Pancreas (tissue), 10 donors: Measurements from ENCODE around the gene FAM149B1. TPM values are rescaled to one million over a fixed set of nuclear protein-coding genes. Genes with fewer than 3 reads are reported as not detected.

ENCODE experiments used
- ATAC-seq, 4 donors: fragments of 200-7000 bp; cut with Tn5 transposase; one replicate each; pipeline versions ENCODE4 v1.8.0 to v1.9.1; 2020; ENCODE audit warnings: mild to moderate bottlenecking in 4 of 4, moderate library complexity in 4 of 4
- DNase-seq, 6 donors: peaks; one replicate each; pipeline ENCODE4 v3.0.0-alpha.2; 2020
- FAIRE-seq: peaks from 2 replicates; lab custom pipeline; 2012; peaks lifted over from hg19 to GRCh38; lab: Jason Lieb, UNC
- H3K27ac ChIP-seq, 4 donors: fragments of 200-600 bp; sonication (generic); 1 replicate in 3 of 4; 2 replicates in 1 of 4; pipeline versions ENCODE4 v1.5.0 to v1.8.0; 2020
- H3K27me3 ChIP-seq, 4 donors: fragments of 200-600 bp; one replicate each; pipeline ENCODE4 v1.8.0; 2021
- H3K36me3 ChIP-seq, 3 donors: fragments of 200-600 bp; sonication (generic) in 1 of 3; one replicate each; pipeline versions ENCODE4 v1.5.0 to v1.8.0; 2020 to 2021
- H3K4me1 ChIP-seq, 3 donors: fragments of 200-600 bp; one replicate each; pipeline ENCODE4 v1.8.0; 2021
- H3K4me3 ChIP-seq, 4 donors: fragments of 200-600 bp; sonication (generic) in 2 of 4; one replicate each; pipeline versions ENCODE4 v1.5.0 to v1.8.0; 2020 to 2021
- H3K9me3 ChIP-seq, 4 donors: fragments of 200-600 bp; one replicate each; pipeline ENCODE4 v1.8.0; 2021
- WGBS, 2 donors: extraction: QIAGEN DNeasy Blood & Tissue Kit; methylation state at CpG; one replicate each; pipeline ENCODE4 v1.1.7; 2013; 5-methylcytosine and 5-hydroxymethylcytosine counted together
- intact Hi-C, 3 donors: fragments of 100-400 bp; cut with DNase I; formaldehyde crosslinking; loops; one replicate each; pipeline versions ENCODE4 v1.11.1 to v1.14.2; 2022
- polyA plus RNA-seq, 2 donors: library from polyadenylated mRNA; stranded (reverse); fragments of 200-250 nt; gene quantifications; one replicate each; pipeline ENCODE4 v1.2.3, GENCODE V29; 2013
- total RNA-seq, 6 donors: library from RNA; stranded (reverse); fragmentation: NEBNext Ultra II Directional in 4 of 6; extraction: Animal tissue kit (Norgen Biotek cat#: 25700) in 4 of 6; gene quantifications; one replicate each; pipeline versions ENCODE4 v1.2.1 to v1.2.4, GENCODE V29; 2021 to 2023
- TF ChIP-seq, protein P1 (sequence below), 4 donors: fragments of 200-600 bp; sonication (generic) in 3 of 4; IDR thresholded peaks; one replicate each; pipeline versions ENCODE4 v1.5.0 to v1.8.0; 2021; ENCODE audit warnings: antibody characterized with exemption in 4 of 4
- donor health status: healthy with polysubstance abuse.
- donor health status: DM: no; HTN: no; CAD: no; lungs with moderate emphysema.
- donor health status: DM: no; HTN: no; CAD: no.
- donor health status: control.
- donor health status: control.
- donor health status: Bipolar disorder and iron deficiency.
- donor health status: DM: yes; HTN: yes; CAD: no.
- donor health status: DM: no; HTN: no; CAD: no.
- donor health status: DM: no; HTN: no; CAD: no.
- donor health status: DM: yes; HTN: yes; CAD: no.

FAM149B1 gene
- total and polyA plus RNA-seq, 8 donors, result 6.6 to 15.8 (median 8.7) TPM

DNA sequence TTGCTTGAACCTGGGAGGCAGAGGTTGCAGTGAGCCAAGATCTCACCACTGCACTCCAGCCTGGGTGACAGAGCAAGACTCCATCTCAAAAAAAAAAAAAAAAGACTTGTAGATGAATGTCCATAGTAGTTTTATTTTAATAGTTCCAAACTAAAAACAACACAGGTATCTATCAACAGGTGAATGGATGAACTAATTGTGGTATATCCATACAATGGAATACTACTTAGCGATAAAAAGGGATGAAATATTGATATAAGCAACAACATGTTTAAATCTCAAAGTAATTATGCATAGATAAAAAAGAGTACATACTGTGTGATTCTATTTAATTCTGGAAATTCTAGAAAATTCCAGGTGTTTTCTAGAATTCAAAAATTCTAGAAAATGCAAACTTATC lies 122.0 kb downstream of the FAM149B1 start:
- intact Hi-C loops, result no loop called here
- TF ChIP-seq, protein P1, sequence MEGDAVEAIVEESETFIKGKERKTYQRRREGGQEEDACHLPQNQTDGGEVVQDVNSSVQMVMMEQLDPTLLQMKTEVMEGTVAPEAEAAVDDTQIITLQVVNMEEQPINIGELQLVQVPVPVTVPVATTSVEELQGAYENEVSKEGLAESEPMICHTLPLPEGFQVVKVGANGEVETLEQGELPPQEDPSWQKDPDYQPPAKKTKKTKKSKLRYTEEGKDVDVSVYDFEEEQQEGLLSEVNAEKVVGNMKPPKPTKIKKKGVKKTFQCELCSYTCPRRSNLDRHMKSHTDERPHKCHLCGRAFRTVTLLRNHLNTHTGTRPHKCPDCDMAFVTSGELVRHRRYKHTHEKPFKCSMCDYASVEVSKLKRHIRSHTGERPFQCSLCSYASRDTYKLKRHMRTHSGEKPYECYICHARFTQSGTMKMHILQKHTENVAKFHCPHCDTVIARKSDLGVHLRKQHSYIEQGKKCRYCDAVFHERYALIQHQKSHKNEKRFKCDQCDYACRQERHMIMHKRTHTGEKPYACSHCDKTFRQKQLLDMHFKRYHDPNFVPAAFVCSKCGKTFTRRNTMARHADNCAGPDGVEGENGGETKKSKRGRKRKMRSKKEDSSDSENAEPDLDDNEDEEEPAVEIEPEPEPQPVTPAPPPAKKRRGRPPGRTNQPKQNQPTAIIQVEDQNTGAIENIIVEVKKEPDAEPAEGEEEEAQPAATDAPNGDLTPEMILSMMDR (IDR thresholded peaks at IDR 0.05), result no peak
- DNase-seq, result no peak
- Histone ChIP-seq H3K36me3 (no peaks in the 10 kb centered on the region), H3K27ac (no peak overlapping the region), H3K9me3 (no peaks in the 10 kb centered on the region), H3K27me3 (no peaks in the 10 kb centered on the region), H3K4me3 (no peak overlapping the region), H3K4me1 (no peaks in the 10 kb centered on the region)
- WGBS, 2 donors, result 96 to 98% methylated on average over 1 of the region's 1 CpG
- ATAC-seq, result no peak
- no peak for FAIRE-seq

- 76 to 89% methylated on average over 3 of the region's 3 CpGs for WGBS, 2 donors
- Histone ChIP-seq H3K27me3 (no peaks in the 10 kb centered on the region), H3K36me3 (no peaks in the 10 kb centered on the region), H3K4me3 (no peak overlapping the region), H3K4me1 (no peaks in the 10 kb centered on the region), H3K27ac (no peak overlapping the region), H3K9me3 (no peaks in the 10 kb centered on the region)
- intact Hi-C loops, result no loop called here
- FAIRE-seq, result no peak
- ATAC-seq, result no peak
- no peak for DNase-seq
- TF ChIP-seq, protein P1 (IDR thresholded peaks at IDR 0.05), result no peak
Observed at GRCh38 chr10:73293461-73293860, 125.5 kb downstream of the FAM149B1 start.

Other genes with a start within 250 kb of the FAM149B1 start
- gene PLA2G12B, start 213.3 kb upstream of the FAM149B1 start, total RNA-seq, result not detected
- gene PLA2G12B, start 213.3 kb upstream of the FAM149B1 start, polyA plus RNA-seq, result not detected
- gene P4HA1, start 71.3 kb upstream of the FAM149B1 start, total RNA-seq, result 10 to 100 TPM in 3 of 6 donors, 1 to 10 TPM in 3; 8.6 to 26.1 (median 11.8) TPM
- gene P4HA1, start 71.3 kb upstream of the FAM149B1 start, polyA plus RNA-seq, result 1 to 10 TPM; 3.8 to 7.0 TPM
- gene NUDT13, start 57.7 kb upstream of the FAM149B1 start, total RNA-seq, result 1 to 10 TPM in 5 of 6 donors, under 1 TPM in 1; 0.95 to 1.8 (median 1.2) TPM
- 1 to 10 TPM; 1.8 to 2.4 TPM for gene NUDT13, start 57.7 kb upstream of the FAM149B1 start, polyA plus RNA-seq
- 10 to 100 TPM in 3 of 6 donors, 1 to 10 TPM in 3; 7.3 to 12.2 (median 9.7) TPM for gene ECD, start 111 bp upstream of the FAM149B1 start, total RNA-seq
- 1 to 10 TPM; 4.0 to 9.5 TPM for gene ECD, start 111 bp upstream of the FAM149B1 start, polyA plus RNA-seq
- gene DNAJC9, start 79.1 kb downstream of the FAM149B1 start, total RNA-seq, result 1 to 10 TPM; 3.7 to 6.7 (median 4.9) TPM
- gene DNAJC9, start 79.1 kb downstream of the FAM149B1 start, polyA plus RNA-seq, result 1 to 10 TPM; 4.9 to 8.5 TPM
- 10 to 100 TPM; 24.1 to 46.0 (median 42.9) TPM for gene MRPS16, start 84.5 kb downstream of the FAM149B1 start, total RNA-seq
- 10 to 100 TPM; 25.6 to 34.2 TPM for gene MRPS16, start 84.5 kb downstream of the FAM149B1 start, polyA plus RNA-seq
- gene CFAP70, start 190.7 kb downstream of the FAM149B1 start, total RNA-seq, result 1 to 10 TPM; 1.3 to 4.9 (median 2.9) TPM
- gene CFAP70, start 190.7 kb downstream of the FAM149B1 start, polyA plus RNA-seq, result 10 to 100 TPM in 1 of 2 donors, 1 to 10 TPM in 1; 10.0 to 28.8 TPM
- 10 to 100 TPM; 31.0 to 59.5 (median 45.4) TPM for gene ANXA7, start 245.9 kb downstream of the FAM149B1 start, total RNA-seq
- 10 to 100 TPM; 21.6 to 58.5 TPM for gene ANXA7, start 245.9 kb downstream of the FAM149B1 start, polyA plus RNA-seq